Measurements from ENCODE around the gene LHPP.

Gene LHPP

GRCh38 chr10:124618470-124619073 is 156.9 kb downstream of the LHPP start:
- Histone ChIP-seq H3K18ac (ENCODE audit: low read depth in 1 of 2, low read length in 2 of 2) (no peak overlapping the region), H4K8ac (ENCODE audit: low read length) (peak overlapping the region; percentile 56), H3K4me3 (ENCODE audit: insufficient read depth in 1 of 2, low read depth in 1 of 2, low read length in 2 of 2) (no peak overlapping the region), H3K27ac (ENCODE audit: low read length, poor library complexity, severe bottlenecking) (no peak overlapping the region), H3K9ac (ENCODE audit: low read length) (no peak overlapping the region), H3K23ac (ENCODE audit: low read length in 2 of 2) (no peak overlapping the region), H3K27me3 (ENCODE audit: control insufficient read depth in 1 of 2, insufficient read depth in 1 of 2, low read length in 2 of 2) (no peaks in the 10 kb centered on the region), H4K91ac (ENCODE audit: low read length) (peak overlapping the region; percentile 52), H3K9me3 (ENCODE audit: control insufficient read depth, low read length) (no peaks in the 10 kb centered on the region), H3K79me1 (replicated peaks; ENCODE audit: low read length, poor library complexity, severe bottlenecking) (peaks cover 11% of the 10 kb centered on the region), H3K36me3 (ENCODE audit: control insufficient read depth in 1 of 2, insufficient read depth in 2 of 2, low read depth in 1 of 2, low read length in 2 of 2) (peaks cover 0 to 55% of the 10 kb centered on the region in 2 experiments), H3K4me2 (ENCODE audit: low read length, poor library complexity, severe bottlenecking) (no peak overlapping the region), H3K4ac (ENCODE audit: low read depth in 1 of 2, low read length in 2 of 2) (no peak overlapping the region), H3K14ac (ENCODE audit: low read length in 2 of 2) (peak overlapping the region in 1 of 2 experiments; percentile 50), H2BK5ac (ENCODE audit: low read depth, low read length, poor library complexity, severe bottlenecking) (no peak overlapping the region), H2BK15ac (ENCODE audit: low read depth, poor library complexity, severe bottlenecking) (no peak overlapping the region), H3K4me1 (ENCODE audit: control insufficient read depth, insufficient read depth, low read depth, low read length) (peaks cover 25% of the 10 kb centered on the region), H2BK120ac (ENCODE audit: low read depth, low read length) (no peak overlapping the region), H2AFZ (ENCODE audit: low read depth, low read length) (no peak overlapping the region), H2BK12ac (ENCODE audit: low read length in 2 of 2) (no peak overlapping the region), H2AK5ac (ENCODE audit: low read length, severe bottlenecking) (no peak overlapping the region)
- DNase-seq = no peak
- 95% methylated on average over 18 of the region's 18 CpGs for WGBS

GRCh38 chr10:124619195-124619594 is 157.6 kb downstream of the LHPP start:
- no peak overlapping the region for H2AFZ ChIP-seq (ENCODE audit: low read depth, low read length)
- no peaks in the 10 kb centered on the region for H3K27me3 ChIP-seq (ENCODE audit: control insufficient read depth in 1 of 2, insufficient read depth in 1 of 2, low read length in 2 of 2)

GRCh38 chr10:124619802-124620490 is 158.3 kb downstream of the LHPP start:
- peak overlapping the region; percentile 27 for H4K8ac ChIP-seq (ENCODE audit: low read length)
- H2BK12ac ChIP-seq (ENCODE audit: low read length in 2 of 2) = no peak overlapping the region
- no peak overlapping the region for H3K27ac ChIP-seq (ENCODE audit: low read length, poor library complexity, severe bottlenecking)
- peak overlapping the region; percentile 73 for H4K91ac ChIP-seq (ENCODE audit: low read length)
- no peak overlapping the region for H2BK120ac ChIP-seq (ENCODE audit: low read depth, low read length)
- no peak overlapping the region for H2BK5ac ChIP-seq (ENCODE audit: low read depth, low read length, poor library complexity, severe bottlenecking)
- H3K4me1 ChIP-seq (ENCODE audit: control insufficient read depth, insufficient read depth, low read depth, low read length) = peaks cover 25% of the 10 kb centered on the region
- no peak overlapping the region for H2AFZ ChIP-seq (ENCODE audit: low read depth, low read length)
- no peak overlapping the region for H3K9ac ChIP-seq (ENCODE audit: low read length)
- H3K79me1 ChIP-seq (replicated peaks; ENCODE audit: low read length, poor library complexity, severe bottlenecking) = peaks cover 18% of the 10 kb centered on the region
- no peak overlapping the region for H2AK5ac ChIP-seq (ENCODE audit: low read length, severe bottlenecking)
- no peak overlapping the region for H2BK15ac ChIP-seq (ENCODE audit: low read depth, poor library complexity, severe bottlenecking)
- no peak overlapping the region for H3K4ac ChIP-seq (ENCODE audit: low read depth in 1 of 2, low read length in 2 of 2)
- H3K14ac ChIP-seq (ENCODE audit: low read length in 2 of 2) = peak overlapping the region in 1 of 2 experiments; percentile 63
- H3K23ac ChIP-seq (ENCODE audit: low read length in 2 of 2) = no peak overlapping the region
- DNase-seq = no peak
- no peak overlapping the region for H3K4me3 ChIP-seq (ENCODE audit: insufficient read depth in 1 of 2, low read depth in 1 of 2, low read length in 2 of 2)
- no peak overlapping the region for H3K18ac ChIP-seq (ENCODE audit: low read depth in 1 of 2, low read length in 2 of 2)
- no peak overlapping the region for H3K4me2 ChIP-seq (ENCODE audit: low read length, poor library complexity, severe bottlenecking)
- WGBS = 95% methylated on average over 21 of the region's 26 CpGs
- H3K9me3 ChIP-seq (ENCODE audit: control insufficient read depth, low read length) = no peaks in the 10 kb centered on the region
- H3K36me3 ChIP-seq (ENCODE audit: control insufficient read depth in 1 of 2, insufficient read depth in 2 of 2, low read depth in 1 of 2, low read length in 2 of 2) = peaks cover 0 to 62% of the 10 kb centered on the region in 2 experiments
- no peaks in the 10 kb centered on the region for H3K27me3 ChIP-seq (ENCODE audit: control insufficient read depth in 1 of 2, insufficient read depth in 1 of 2, low read length in 2 of 2)

More at GRCh38 chr10:124619195-124619594, 157.6 kb downstream of the LHPP start:
- peaks cover 15% of the 10 kb centered on the region for H3K79me1 ChIP-seq (replicated peaks; ENCODE audit: low read length, poor library complexity, severe bottlenecking)
- no peak overlapping the region for H3K4ac ChIP-seq (ENCODE audit: low read depth in 1 of 2, low read length in 2 of 2)
- no peak overlapping the region for H3K18ac ChIP-seq (ENCODE audit: low read depth in 1 of 2, low read length in 2 of 2)
- WGBS = 77% methylated on average over 9 of the region's 9 CpGs
- H2BK5ac ChIP-seq (ENCODE audit: low read depth, low read length, poor library complexity, severe bottlenecking) = no peak overlapping the region
- no peak overlapping the region for H2AK5ac ChIP-seq (ENCODE audit: low read length, severe bottlenecking)
- no peak overlapping the region for H3K23ac ChIP-seq (ENCODE audit: low read length in 2 of 2)
- no peak overlapping the region for H3K9ac ChIP-seq (ENCODE audit: low read length)
- peaks cover 0 to 57% of the 10 kb centered on the region in 2 experiments for H3K36me3 ChIP-seq (ENCODE audit: control insufficient read depth in 1 of 2, insufficient read depth in 2 of 2, low read depth in 1 of 2, low read length in 2 of 2)
- no peak overlapping the region for H2BK12ac ChIP-seq (ENCODE audit: low read length in 2 of 2)
- no peak overlapping the region for H3K4me2 ChIP-seq (ENCODE audit: low read length, poor library complexity, severe bottlenecking)
- H3K9me3 ChIP-seq (ENCODE audit: control insufficient read depth, low read length) = no peaks in the 10 kb centered on the region
- H2BK15ac ChIP-seq (ENCODE audit: low read depth, poor library complexity, severe bottlenecking) = no peak overlapping the region
- H4K91ac ChIP-seq (ENCODE audit: low read length) = no peak overlapping the region
- peak; percentile 30 for DNase-seq
- H3K14ac ChIP-seq (ENCODE audit: low read length in 2 of 2) = no peak overlapping the region
- H3K27ac ChIP-seq (ENCODE audit: low read length, poor library complexity, severe bottlenecking) = no peak overlapping the region
- H2BK120ac ChIP-seq (ENCODE audit: low read depth, low read length) = no peak overlapping the region
- peaks cover 25% of the 10 kb centered on the region for H3K4me1 ChIP-seq (ENCODE audit: control insufficient read depth, insufficient read depth, low read depth, low read length)
- H3K4me3 ChIP-seq (ENCODE audit: insufficient read depth in 1 of 2, low read depth in 1 of 2, low read length in 2 of 2) = no peak overlapping the region
- peak overlapping the region; percentile 56 for H4K8ac ChIP-seq (ENCODE audit: low read length)

- Histone ChIP-seq H3K36me3 (ENCODE audit: control insufficient read depth in 1 of 2, insufficient read depth in 2 of 2, low read depth in 1 of 2, low read length in 2 of 2) (peaks cover 0 to 57% of the 10 kb centered on the region in 2 experiments), H3K4ac (ENCODE audit: low read depth in 1 of 2, low read length in 2 of 2) (no peak overlapping the region), H3K79me1 (replicated peaks; ENCODE audit: low read length, poor library complexity, severe bottlenecking) (peaks cover 24% of the 10 kb centered on the region), H3K4me3 (ENCODE audit: insufficient read depth in 1 of 2, low read depth in 1 of 2, low read length in 2 of 2) (no peak overlapping the region), H3K18ac (ENCODE audit: low read depth in 1 of 2, low read length in 2 of 2) (no peak overlapping the region), H2AFZ (ENCODE audit: low read depth, low read length) (no peak overlapping the region), H2BK15ac (ENCODE audit: low read depth, poor library complexity, severe bottlenecking) (no peak overlapping the region), H3K23ac (ENCODE audit: low read length in 2 of 2) (no peak overlapping the region), H3K27me3 (ENCODE audit: control insufficient read depth in 1 of 2, insufficient read depth in 1 of 2, low read length in 2 of 2) (no peaks in the 10 kb centered on the region), H3K27ac (ENCODE audit: low read length, poor library complexity, severe bottlenecking) (no peak overlapping the region), H3K14ac (ENCODE audit: low read length in 2 of 2) (no peak overlapping the region), H2BK5ac (ENCODE audit: low read depth, low read length, poor library complexity, severe bottlenecking) (no peak overlapping the region), H2BK12ac (ENCODE audit: low read length in 2 of 2) (no peak overlapping the region), H3K4me2 (ENCODE audit: low read length, poor library complexity, severe bottlenecking) (no peak overlapping the region), H3K4me1 (ENCODE audit: control insufficient read depth, insufficient read depth, low read depth, low read length) (peaks cover 18% of the 10 kb centered on the region), H4K91ac (ENCODE audit: low read length) (no peak overlapping the region), H3K9ac (ENCODE audit: low read length) (no peak overlapping the region), H2AK5ac (ENCODE audit: low read length, severe bottlenecking) (no peak overlapping the region), H3K9me3 (ENCODE audit: control insufficient read depth, low read length) (no peaks in the 10 kb centered on the region), H2BK120ac (ENCODE audit: low read depth, low read length) (no peak overlapping the region), H4K8ac (ENCODE audit: low read length) (no peak overlapping the region)
- WGBS = 97% methylated on average over 13 of the region's 13 CpGs
- no peak for DNase-seq
Measured at GRCh38 chr10:124621637-124622036, 160.0 kb downstream of the LHPP start.
